GM19023 (cell line): ENCODE data around the gene CHST6.
"Not testable (repeated sequence)": the region's sequence is repeated elsewhere in the genome, so short reads cannot be mapped to it uniquely, and the experiment has no call there.

Experiments used
- ATAC-seq: cut with Tn5 transposase; IDR thresholded peaks from one replicate; pipeline ENCODE4 v1.9.1; 2021; ENCODE audit warnings: mild to moderate bottlenecking, moderate library complexity; ENCODE audit not compliant: unreplicated experiment

Gene CHST6

DNA sequence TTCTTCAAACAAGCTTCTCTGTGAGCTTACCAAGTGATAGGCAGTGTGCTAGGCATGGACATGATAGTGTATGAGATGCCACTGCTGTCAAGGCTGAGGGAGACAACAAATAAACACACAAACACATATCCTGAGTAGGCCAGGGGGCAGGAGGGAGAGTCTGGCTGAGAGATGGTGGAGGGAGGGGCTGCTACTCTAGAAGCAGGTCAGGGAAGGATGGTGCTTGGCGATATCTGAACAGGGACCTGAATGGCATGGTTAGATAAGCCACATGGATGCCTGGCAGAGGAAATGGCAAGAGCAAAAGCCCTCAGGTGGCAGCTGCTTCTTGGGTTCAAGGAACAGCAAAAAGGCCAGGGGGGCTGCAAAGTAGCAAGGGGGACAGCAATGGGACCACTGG lies 8.6 kb upstream of the CHST6 start:
- ATAC-seq, result no peak

DNA sequence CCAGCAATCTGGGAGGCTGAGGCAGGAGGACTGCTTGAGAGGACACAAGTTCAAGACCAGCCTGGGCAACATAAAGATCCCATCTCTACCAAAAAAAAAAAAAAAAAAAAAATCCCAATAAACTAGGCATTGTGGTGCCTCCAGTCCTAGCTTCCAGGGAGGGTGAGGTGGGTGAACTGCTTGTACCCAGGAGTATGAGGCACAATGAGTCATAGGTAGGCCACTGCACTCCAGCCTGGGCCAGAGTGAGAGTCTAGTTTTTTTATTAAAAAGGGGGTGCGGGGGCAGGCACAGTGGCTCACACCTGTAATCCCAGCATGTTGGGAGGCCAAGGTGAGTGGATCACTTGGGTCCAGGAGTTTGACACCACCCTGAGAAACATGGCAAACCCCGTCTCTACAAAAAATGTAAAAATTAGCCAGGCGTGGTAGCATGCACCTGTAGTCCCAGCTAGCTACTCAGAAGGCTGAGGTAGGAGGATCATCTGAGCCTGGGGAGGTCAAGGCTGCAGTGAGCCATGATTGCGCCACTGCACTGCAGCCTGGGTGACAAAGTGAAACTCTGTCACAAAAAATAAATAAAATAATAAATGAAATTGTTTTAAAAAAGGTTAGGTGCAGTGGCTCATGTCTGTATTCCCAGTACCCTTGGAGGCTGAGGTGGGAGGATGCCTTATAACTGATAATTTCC lies 7.8 kb upstream of the CHST6 start:
- no peak for ATAC-seq

DNA sequence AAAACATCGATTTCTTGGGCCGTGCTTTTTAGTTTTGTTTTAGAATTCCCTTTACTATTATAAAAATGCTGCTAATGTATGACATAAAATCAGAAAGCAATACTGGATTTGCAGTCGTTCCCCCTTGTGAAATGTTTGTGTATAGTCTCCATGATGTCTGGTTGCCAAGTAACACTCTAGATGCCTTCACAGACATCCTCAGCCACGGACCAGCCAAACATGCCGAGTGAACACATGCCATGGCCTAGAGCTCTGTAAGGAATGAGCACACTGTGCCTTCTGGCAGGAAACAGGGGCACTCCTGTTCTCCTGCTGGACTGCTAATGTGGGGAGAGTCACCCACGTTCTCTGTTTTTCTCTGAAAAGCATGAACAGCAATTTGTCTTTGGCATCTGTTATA lies 6.6 kb upstream of the CHST6 start:
- not testable (repeated sequence) for ATAC-seq

DNA sequence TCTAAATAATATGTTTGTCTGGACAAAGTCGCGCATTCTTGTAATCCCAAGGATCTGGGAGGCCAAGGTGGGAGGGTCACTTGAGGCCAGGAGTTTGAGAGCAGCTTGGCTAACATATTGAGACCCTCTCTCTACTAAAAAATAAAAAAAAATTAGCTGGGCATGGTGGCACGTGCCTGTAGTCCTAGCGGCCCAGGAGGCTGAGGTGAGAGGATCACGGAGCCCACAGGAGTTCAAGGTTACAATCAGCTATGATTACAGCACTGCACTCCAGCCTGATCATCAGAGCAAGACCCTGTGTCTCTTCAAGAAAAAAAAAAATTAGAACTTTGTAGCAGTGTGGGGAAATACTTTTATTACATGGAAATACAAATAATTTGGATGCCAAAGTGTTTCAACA lies 6.1 kb upstream of the CHST6 start:
- no peak for ATAC-seq

DNA sequence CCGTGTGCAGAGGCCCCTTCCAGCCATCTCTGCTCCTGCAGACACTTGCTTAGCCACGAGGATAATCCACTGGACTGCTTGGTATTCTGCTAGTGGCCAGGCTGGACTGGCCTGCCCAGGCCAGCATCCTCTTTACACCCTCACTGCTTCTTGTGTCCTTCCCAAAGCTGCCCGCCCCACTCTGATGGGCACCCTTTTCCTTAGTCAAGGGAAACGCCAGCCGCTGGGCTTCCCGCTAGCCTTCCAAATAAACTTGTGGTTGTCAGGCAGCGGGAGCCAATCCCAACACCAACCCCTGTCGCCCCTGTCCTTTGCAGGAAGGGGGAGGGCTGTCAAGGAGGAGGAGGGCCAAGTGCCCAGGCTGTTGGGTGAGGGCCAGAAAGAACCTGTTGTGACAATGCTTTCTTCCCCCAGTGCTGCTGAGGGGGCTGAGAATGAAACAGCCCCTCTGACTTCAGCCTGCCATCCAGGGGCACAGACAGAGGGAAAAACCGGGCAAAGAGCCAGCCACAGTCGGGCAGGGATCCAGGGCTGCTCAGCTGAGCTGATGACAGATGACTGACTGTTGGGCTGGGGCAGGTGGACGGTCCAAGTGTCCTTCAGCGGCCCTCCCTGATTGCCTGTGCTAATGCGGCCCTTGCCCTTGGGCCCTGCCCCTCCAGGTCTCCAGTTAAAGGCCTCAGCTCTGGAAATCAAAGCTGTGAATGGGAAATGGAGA lies 3.5 kb upstream of the CHST6 start:
- ATAC-seq, result not testable (repeated sequence)

DNA sequence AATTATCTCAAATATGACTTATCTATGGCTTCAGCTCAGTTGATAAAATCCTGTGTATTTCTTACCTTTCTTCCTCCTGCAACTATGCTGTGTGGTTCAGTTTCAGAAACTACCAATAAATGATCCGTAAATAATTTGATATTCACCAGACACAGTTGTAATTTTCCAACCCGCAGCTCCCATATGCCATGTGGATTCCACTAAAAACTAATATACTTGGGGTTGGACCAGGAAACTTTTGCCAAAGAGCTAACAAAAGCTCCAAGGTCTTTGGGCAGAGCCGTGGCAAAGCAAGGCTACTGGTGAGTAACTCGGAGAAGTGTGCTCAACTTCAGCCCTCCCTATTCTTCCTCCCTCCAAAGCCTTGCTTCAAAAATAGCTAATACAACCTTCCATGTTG lies 2.3 kb upstream of the CHST6 start:
- no peak for ATAC-seq

DNA sequence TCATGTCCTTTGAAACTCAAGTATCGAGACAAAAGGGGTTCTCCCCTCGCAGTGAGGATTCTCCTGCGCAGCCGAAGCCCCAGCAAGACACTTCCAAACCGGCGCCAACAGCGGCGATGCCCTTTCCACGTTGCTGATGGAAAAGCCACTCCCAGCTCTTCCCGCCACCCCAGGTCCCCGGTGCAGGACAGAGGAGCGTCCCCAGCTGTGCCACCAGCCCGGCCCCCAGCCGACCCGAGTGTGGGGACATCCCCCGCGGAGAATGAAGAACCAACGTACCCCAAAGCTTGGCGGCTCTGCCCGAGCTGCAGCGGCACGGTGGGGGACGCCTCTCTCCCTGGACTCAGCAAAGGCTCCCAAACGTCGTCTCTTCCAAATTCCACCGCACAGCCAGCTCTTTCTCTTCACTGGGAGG lies 573 bp downstream of the CHST6 start:
- ATAC-seq, result peak; percentile 15

DNA sequence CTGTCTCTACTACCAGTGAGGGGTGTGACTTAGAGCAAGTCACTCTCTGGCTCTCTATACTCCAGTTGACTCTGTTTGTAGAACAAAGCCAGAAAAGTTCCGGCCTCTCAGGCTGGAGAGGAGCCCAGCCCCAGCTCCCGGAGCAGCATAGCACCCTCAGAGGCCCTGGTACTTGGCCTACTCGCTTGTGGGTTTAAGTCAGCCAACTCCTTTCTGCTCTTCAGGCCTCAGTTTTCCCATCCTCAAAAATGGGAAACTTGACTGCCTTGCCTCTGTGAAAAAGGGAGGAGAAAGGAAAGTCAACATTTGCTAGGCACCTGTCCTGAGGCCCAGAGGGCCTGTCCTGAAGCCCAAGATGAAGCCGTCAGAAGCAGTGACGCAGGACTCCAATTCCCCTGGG lies 1.1 kb downstream of the CHST6 start:
- ATAC-seq, result no peak

DNA sequence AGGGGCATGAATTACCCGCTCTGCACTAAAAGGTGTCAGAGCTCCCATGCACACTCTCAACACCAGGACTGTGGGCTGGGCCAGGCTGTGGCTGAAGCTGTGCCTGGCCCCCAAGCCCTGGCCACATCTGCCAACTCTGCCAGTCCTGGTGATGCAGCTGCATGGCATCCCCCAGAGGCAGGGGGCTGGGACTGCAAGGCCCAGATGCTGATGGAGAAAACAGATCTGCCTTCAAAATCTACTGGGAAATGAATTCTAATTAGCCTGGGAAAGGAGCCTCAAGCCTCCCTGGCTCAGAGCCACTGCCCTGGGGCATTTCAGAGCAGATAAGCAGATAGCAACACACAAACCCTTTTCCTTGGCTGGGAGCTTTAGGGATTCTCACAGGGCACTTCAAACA lies 3.4 kb downstream of the CHST6 start:
- ATAC-seq, result no peak

DNA sequence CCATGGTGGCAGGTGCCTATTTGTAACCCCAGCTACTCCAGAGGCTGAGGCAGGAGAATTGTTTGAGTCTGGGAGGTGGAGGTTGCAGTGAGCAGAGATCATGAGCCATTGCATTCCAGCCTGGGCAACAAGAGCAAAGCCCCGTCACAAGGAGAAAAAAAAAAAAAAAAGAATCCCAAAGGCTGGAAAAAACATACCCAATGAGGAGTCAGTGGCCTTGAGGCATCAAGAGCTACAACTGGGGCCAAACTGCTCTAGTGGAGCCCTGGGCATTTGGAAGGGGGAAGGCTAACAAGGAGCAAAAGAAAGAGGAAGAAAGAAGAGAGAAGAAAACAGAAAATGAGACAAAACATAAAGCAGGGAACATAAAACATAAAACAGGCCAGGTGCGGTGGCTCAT lies 6.9 kb downstream of the CHST6 start:
- ATAC-seq, result no peak

DNA sequence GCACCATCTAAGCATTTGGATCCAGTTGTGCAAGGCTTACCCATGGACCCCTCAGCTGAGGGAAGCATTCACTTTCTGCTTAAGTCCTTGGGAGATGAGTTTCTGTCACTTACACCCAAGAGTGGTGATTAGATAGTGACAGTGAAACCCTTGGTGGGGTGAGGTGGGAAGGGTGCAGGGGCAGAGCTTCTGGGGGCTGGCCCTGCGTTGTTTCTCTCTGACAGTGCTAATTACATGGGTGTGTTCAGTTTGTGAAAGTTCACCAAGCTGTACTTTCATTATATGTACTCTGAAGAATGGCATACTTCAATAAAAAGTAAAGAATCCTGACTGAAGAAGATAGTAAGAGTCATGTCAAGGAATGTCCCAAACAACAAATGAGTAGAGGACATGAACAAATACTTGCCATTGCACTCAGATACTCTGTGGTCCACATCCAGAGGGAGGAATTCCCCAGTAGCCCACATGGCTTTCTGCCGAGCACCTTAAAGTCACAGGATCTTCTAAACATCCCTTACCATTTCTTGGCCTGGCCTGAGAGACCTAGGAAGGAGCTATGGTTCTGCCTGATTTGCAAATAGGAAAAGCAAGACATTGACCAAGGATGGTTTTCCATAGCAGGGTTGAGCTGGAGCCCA lies 8.4 kb downstream of the CHST6 start:
- ATAC-seq, result peak; percentile 57

DNA sequence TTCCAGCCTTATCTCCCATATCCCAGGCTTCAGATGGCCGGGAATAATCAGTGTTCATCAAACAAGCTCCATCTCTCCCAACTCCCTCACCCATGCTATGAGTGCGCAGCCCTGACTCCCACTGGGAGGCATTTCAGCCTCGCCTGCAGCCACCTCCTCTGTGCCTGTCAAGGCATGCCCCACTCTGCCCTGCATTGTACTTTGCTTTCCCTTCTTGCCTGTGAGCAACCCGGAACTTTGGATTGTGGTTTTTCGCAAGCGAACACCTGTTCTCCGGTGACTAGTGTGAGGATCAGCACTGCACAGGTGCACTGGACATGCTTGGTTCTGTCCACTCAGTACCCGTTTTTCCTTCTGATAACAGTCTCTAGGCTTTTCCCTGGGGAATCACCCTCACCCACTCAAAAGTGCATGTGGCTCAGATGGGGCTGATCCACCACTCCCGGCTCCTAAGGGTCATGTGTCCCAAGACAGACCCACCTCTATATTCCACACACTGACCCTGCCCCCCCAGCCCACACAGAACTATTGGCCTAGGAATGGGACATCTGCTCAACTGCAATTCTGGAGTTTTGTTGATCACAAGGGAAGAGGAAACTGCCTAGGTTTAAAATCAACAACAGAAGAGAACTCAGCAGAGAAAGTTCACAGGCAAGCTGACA lies 9.1 kb downstream of the CHST6 start:
- ATAC-seq, result no peak

DNA sequence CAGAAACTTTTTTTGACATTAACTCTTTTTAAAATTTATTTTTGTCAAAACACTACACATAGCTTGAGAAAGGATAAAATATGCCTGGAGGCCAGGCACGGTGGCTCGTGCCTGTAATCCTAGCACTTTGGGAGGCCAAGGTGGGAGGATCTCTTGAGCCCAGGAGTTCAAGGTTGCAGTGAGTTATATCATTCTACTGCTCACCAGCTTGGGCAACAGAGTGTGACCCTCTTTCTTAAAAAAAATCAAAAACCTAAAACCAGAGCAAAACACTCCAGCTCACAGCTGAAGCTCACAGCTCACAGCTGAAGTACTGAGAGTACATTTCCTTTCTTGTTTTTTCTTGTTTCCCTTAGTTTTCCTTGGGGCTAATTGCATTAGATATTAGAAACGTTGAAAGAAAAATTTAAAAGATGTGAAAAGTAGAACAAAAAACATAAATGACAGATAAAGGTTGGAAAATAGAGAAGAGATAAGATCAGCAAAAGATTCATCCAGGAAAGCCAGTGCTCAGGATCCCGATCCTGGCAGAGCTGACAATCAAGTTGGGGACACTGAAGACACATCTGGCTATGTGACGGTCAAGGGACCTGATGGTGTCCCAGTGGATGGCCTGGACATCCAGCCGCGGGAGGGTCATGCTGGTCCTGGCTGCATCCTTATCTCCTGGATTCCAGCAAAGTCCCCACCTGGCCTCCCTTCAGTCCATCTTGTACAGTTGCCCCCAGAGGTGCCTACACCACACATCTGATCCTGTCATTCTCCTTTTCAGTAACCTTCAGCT lies 9.8 kb downstream of the CHST6 start:
- ATAC-seq, result peak; percentile 51

DNA sequence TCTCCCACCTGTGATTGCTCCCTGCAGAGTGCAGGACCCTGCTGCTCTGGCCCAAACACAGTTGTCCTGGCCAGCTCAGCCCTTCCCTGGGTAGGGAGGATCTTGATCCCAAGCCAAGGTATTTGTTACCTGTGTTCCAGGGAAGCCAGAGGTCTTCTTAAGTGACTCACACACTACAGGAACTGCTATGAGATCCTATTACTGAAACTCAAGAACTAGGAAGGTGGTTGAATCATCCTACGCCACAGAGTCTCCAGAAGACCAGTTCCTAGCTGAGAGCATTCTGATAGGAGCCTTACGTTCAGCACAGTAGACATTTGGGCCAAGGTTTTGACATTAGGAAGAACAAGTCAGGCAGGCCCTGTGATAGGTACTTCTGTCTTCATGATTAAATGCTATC lies 12.0 kb downstream of the CHST6 start:
- ATAC-seq, result no peak

DNA sequence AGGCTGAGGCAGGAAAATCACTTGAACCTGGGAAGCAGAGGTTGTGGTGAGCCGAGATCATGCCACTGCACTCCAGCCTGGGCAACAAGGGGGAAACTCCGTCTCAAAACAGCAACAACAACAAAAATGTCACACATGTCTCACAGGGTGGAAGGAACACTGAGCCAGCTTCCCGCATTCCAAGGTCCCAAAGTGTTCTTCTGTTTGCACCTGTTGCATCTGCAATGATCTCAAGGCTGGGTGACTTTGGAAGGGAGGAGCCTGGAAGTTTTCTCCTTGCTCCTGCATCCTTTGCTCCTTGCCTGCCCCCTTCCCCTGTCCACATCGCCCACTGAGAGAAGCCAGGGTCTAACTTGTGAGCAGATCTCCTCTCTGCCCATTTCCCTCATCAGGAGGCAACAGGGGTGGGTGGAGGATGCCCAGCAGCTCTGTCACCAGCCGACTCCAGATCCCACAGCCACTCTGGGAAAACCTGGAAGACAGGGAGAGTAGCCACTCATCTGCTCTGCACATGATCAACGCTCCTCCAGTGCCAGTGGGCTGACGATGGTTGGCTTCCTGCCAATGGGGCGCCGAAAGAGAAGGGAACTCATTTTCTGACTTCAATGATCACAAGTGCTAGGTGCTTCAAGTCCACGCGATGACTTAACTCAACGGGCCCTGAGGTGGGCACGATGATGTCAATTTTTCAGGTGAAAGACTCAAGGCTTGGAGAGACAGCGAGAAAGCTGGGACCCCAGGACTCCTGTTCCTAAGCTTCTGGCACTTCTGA lies 12.6 kb downstream of the CHST6 start:
- ATAC-seq, result no peak

DNA sequence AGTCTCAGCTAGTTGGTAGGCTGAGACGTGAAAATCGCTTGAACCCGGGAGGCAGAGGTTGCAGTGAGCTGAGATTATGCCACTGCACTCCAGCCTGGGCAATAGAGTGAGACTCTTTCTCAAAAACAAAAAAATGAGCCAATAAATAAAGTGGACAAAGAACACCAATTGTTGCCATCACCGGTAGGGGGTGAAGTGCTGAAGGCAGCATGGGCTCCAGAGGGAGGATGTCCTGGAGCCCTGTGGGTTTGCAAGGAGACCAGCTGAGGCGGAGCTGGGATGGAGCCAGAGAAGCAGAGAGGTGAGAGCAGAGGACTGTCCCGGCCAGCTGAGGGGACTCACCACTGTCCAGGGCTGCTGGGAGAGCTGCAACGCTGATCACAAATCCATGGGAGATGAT lies 13.8 kb downstream of the CHST6 start:
- ATAC-seq, result no peak

DNA sequence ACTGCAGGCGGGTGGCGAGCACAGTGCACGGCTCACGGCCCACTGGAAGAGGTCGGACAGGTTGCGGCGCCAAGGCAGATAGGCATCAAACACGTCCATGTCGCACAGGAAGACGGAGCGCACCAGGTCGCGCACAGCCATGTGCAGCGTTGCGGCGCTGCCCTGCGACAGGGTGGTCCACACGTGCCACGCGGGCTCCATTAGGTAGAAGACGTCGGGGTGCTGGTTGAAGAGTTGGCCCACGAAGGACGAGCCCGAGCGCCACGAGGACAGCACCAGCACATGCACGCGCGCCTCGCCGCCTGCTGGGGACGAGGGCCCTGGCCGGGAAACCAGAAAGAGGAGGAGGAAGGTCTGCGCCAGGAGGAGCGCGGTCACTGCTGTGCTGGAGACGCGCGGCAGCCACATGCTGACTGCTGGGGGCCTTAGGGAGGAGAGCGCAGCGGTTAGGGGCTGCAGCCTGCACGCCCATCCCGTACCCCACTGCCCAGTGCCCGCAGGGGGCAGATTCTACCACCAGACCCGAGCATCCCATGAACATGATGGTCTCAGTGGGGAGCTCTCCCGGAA lies 15.7 kb downstream of the CHST6 start:
- ATAC-seq, result no peak

DNA sequence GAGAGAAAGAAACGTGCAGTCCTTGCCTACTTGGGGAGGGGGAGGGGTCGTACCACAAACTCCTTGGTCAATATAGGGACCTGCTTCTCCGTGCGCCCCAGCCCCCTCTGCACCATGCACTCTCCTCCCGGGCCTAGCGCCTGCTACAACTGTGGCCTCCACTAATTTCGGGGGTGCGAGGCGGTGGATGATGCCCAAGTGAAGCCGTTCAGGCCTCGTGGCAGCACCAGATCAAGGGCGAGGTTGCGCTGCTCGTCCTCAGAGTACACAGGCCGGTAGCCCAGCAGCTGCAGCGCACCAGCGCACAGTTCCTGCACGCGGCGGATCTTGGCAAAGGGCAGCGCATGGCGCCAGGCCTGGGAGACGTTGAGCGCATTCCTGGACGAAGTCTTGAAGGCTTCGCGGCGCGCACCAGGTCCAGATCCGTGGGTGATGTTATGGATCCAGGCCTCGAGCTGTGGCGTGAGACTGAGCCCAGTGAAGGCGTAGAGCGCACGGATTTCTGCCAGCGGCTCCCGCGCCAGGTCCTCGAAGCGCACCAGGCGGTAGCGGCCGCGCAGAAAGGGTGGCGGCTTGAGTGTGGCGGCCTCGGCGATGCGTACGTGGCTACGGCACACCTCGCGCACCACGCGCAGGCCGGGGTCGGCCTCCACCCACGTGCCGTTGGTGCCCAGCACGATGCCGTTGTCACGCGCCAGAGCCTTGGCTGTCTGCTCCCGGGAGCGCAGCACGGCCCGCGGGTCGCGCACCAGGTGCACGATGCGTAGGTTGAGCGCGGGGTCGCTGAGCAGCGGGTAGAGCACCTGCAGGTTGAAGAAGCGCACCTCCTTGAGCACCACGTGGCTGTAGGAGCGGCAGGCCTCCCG lies 16.5 kb downstream of the CHST6 start:
- ATAC-seq, result no peak
